ENCODE data around the gene MYLK4. TPM values are rescaled to one million over a fixed set of nuclear protein-coding genes. Genes with fewer than 3 reads are reported as not detected.

Gene MYLK4
- polyA plus RNA-seq, 1 donor = 11.2 TPM

DNA sequence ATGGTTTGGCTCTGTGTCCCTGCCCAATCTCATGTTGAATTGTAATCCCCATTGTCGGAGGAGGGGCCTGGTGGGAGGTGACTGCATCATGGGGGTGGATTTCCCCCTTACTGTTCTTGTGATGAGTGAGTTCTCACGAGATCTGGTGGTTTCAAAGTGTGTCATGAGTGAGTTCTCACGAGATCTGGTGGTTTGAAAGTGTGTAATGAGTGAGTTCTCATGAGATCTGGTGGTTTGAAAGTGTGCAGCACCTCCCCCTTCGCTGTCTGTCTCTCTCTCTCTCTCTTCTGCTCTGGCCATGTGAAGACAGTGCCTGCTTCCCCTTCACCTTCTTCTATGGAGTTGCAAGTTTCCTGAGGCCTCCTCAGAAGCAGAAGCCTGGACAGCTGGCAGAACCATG lies 87.6 kb downstream of the MYLK4 start:
- DNase-seq (ENCODE audit: low read depth) = no peak

- DNase-seq (ENCODE audit: low read depth) = no peak
Measured at GRCh38 chr6:2661651-2662050, 89.1 kb downstream of the MYLK4 start.

DNA sequence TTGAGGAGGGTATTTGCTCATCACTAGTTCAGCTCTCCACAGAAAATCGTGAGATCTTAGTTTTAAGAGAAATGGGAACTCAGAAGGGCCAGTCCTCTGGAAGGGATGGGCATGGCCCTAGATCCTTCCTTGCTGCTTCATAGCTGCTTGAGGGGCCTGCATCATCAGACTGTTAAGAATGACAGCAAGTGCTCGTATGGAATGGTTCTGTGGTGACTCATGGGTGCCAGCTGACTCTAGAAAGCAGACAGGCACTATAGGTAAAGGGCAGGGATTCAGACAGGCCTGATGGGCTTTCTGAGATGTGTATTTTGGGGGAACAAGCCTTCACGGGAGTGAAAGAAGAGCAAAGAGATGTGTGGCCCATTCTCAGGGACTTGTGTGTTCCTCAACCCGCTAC lies 90.8 kb downstream of the MYLK4 start:
- no peak for DNase-seq (ENCODE audit: low read depth)

GRCh38 chr6:2659381-2659780 lies 91.3 kb downstream of the MYLK4 start:
- DNase-seq (ENCODE audit: low read depth) = no peak

- no peak for DNase-seq (ENCODE audit: low read depth)
Measured at GRCh38 chr6:2658788-2659187, 91.9 kb downstream of the MYLK4 start.

- DNase-seq (ENCODE audit: low read depth) = no peak
Measured at GRCh38 chr6:2656460-2657079, 94.2 kb downstream of the MYLK4 start.

DNA sequence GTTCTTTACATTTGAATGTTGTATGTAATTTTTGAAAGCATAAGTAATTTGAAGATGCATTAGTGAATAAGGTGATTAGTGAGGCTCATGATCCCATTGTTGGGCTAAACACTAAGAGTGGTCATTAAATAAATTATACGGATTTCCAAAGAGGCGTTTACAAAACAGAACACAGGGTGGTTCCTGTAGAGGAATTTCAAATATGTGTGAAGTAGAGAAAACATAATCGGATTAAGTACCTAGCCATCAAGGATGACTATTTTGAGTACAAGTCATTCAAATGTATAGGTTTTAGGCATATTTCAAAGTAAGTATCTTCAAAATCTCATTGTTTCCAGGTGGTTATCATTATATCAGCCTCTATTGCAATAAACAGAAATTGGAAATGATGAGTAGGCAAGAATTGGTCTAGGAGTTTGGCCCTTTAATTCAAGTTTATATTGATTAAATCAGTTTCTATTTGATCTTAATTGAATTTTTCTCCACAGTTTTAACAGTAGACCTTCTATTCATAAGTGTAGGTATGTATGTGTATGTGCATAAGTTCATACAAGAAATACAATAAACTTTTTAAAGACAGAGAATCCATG lies 94.8 kb downstream of the MYLK4 start:
- no peak for DNase-seq (ENCODE audit: low read depth)

DNA sequence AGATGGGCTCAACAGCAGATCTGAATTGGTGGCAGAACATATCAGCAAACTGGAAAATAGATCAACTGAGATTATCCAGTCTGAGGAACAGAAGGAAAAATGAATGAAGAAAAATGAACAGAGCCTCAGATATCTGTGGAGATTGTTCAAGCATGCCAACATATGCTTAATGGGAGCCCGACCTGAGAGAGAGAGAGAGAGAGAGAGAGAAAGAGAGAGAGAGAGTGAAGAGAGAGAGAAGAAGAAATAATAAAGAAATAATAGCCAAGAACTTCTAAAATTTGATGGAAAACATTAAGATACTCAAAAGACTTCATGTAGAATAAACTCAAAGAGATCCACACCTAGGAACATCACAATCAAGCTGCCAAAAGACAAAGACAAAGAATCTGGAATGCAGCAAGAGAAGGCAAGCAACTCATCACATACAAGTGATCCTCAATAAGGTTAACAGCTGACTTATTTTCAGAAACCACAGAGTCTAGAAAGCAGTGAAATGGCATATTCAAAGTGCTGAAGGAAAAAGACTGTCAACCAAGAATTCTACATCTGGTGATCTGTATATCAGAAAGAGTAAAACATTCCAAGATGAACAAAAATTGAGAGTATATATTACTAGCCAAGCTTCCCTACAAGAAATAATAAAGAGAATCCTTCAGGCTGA lies 97.2 kb downstream of the MYLK4 start:
- no peak for DNase-seq (ENCODE audit: low read depth)

GRCh38 chr6:2652611-2653010 lies 98.1 kb downstream of the MYLK4 start:
- DNase-seq (ENCODE audit: low read depth) = no peak

DNA sequence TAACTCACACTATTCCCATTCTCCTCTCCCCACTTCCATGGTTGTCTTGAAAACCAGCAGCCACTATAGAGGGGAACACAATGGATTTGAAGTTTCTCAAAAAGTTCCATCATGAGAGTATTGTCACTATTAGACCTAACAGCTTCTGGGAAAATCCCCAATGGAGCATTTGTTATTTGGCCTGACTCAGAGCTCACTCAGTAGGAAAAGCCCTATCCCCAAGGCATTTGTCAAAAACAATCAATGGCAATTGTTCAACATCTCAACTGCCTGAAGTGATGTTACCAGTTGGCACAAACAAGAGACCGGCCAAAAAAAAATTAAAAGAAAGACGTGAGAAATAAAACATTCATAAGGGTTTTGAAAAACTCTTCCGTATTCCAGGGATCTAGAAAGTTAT lies 98.8 kb downstream of the MYLK4 start:
- DNase-seq (ENCODE audit: low read depth) = no peak

- no peak for DNase-seq (ENCODE audit: low read depth)
Measured at GRCh38 chr6:2651536-2651935, 99.2 kb downstream of the MYLK4 start.

GRCh38 chr6:2646346-2646745 lies 104.4 kb downstream of the MYLK4 start:
- no peak for DNase-seq (ENCODE audit: low read depth)

GRCh38 chr6:2643935-2644539 lies 106.7 kb downstream of the MYLK4 start:
- DNase-seq (ENCODE audit: low read depth) = no peak

- DNase-seq (ENCODE audit: low read depth) = no peak
Measured at GRCh38 chr6:2643130-2643529, 107.6 kb downstream of the MYLK4 start.

DNA sequence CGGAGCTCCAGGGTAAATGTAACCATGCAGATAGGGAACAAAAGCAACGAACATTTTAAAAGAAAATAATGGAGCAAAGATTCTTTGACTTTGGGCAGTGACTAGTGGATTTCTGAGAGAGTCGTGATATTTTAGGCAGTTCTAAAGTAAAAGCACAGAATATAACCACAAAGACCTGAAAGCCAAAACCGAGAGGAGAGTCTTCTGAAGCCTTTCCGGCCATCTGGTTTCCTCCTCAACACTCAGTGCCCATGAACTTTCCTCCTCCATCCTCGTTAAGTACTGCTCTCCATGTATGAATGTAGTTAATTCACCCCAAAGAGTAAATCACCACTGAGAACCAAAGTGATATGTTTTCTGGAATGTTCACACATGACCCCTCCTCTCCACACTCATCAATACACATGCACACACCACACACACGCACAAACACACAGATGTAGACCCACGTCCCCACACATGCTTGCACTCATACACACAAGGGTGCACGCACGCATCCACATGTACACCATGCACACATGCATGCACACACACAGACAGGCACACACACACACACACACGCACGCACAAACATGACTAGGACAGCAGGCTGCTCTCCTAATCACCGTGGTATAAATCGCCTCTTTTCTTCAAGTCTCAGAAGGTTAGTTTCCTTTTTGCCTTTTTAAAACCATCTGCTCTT lies 109.5 kb downstream of the MYLK4 start:
- DNase-seq (ENCODE audit: low read depth) = no peak

GRCh38 chr6:2640551-2640950 lies 110.2 kb downstream of the MYLK4 start:
- no peak for DNase-seq (ENCODE audit: low read depth)

GRCh38 chr6:2639896-2640295 lies 110.8 kb downstream of the MYLK4 start:
- no peak for DNase-seq (ENCODE audit: low read depth)

DNA sequence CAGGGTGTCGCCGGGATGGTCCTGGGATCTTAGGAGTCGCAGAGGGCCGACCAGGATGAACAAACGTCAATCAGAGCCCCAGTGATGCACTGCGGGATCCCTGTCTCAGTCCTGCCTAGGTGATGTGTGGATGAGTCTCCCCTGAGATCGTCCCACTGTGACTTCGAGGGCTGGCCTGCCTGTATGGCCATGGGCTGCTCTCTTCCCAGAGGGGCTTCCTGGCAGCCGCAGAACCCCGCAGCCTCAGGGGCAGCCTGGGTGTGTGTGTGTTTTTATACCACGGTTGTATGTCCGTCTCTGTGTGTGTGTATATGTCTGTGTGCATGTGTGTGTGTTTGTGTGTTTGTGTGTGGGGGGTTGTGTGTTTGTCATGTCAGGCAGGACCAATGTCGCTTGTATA lies 111.6 kb downstream of the MYLK4 start:
- no peak for DNase-seq (ENCODE audit: low read depth)

DNA sequence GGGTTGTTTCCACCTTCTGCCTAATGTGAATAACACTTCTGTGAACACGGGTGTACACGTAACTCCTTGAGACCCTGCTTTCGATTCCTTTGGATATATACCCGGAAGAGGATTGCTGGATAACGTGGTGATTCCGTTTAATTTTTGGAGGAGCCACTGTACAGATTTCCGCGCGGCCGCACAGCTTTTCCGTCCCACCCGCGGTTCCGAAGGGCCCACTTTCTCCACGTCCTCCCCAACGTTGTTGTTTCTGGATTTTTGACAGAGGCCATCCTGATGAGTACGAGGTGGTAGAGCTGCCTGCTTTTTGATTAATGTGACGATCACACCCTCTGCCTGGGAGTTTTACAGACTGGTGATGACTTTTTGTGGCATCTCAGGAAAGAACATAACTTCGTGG lies 114.0 kb downstream of the MYLK4 start:
- no peak for DNase-seq (ENCODE audit: low read depth)

- DNase-seq (ENCODE audit: low read depth) = no peak
Measured at GRCh38 chr6:2635911-2636310, 114.8 kb downstream of the MYLK4 start.

DNA sequence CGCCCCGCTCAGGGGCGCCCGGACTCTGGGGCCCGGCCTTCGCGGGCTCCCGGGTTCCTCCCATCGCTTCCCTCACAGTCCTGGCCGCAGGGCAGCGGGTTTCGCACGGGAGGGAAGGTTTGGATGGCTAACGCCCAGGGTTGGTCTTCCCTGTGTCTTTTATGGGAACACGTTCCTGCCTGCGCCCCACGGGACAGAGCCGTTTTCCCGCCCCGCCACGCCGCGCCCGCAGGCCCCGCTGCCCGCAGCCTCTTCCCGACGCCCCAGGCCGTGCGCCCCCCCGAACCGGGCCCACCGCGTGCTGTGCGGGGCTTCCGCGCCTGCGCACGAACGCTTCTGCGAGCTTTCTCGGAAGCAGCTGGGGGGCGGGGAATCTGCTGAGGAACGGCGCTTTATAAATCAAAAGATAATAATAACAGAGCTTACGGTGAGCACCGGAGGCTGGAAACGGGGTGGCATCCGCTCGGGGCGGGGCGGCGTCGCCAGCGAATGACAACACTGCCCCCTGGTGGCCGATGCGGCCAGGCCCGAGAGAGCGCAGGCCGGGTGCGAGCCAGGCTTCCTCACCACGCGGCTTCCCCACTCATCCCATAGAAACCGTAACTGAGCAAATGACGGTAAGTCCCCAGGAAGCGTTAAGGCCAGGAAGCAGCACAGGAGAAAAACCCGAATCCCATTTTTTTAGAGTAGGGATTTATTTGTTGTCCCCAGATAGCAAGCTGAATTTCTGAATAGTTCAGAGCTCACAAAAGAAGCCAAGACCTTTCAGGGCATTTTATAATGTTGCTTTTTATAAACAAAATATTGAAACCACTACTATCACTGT lies 116.4 kb downstream of the MYLK4 start:
- DNase-seq (ENCODE audit: low read depth) = peak; percentile 25

- no peak for DNase-seq (ENCODE audit: low read depth)
Measured at GRCh38 chr6:2633736-2634135, 117.0 kb downstream of the MYLK4 start.

Measured in forelimb muscle (tissue), 1 donor.